GM23248 (cell line): Measurements from ENCODE around the gene C5orf63.

Experiments used
- EZH2 ChIP-seq: fragments of 200-600 bp; sonication (generic); IDR thresholded peaks from 2 replicates; pipeline ENCODE4 v1.6.1; 2018; ENCODE audit warnings: antibody characterized with exemption, mild to moderate bottlenecking; ENCODE audit not compliant: insufficient read depth, poor library complexity, severe bottlenecking
- EZH2phosphoT487 ChIP-seq: fragments of 200-600 bp; sonication (generic); IDR thresholded peaks from 2 replicates; pipeline ENCODE4 v1.6.1; 2018; ENCODE audit warnings: antibody characterized with exemption, moderate library complexity, mild to moderate bottlenecking, low read depth; ENCODE audit not compliant: insufficient read depth

DNA sequence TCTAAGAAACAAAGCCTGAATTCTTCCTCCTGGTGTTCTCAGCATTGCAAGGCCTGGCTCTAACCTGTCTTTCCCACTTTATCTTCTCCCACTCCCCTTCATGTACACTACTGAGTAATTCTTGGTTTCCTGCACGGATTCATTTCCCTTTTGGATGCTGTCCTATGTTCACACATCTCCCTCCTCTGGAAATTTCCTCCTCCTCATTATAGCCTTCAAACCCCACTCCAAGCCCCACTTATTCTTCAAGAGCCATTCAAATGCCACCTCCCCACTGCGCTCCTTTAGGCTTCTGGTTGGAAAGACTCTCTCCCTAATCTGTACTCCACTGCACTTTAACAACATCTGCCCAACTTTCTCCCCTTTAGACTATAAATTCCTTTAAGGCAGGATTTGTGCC is 28.2 kb upstream of the C5orf63 start:
- TF ChIP-seq EZH2 (no peak), EZH2phosphoT487 (no peak)
